HG03095 (cell line): ENCODE results near the gene CLTCL1.
"Not testable (repeated sequence)": the region's sequence is repeated elsewhere in the genome, so short reads cannot be mapped to it uniquely, and the experiment has no call there.

Experiments
- ATAC-seq: cut with Tn5 transposase; IDR thresholded peaks from one replicate; pipeline ENCODE4 v1.9.1; 2021; ENCODE audit warnings: moderate library complexity; ENCODE audit not compliant: unreplicated experiment

Gene CLTCL1

DNA sequence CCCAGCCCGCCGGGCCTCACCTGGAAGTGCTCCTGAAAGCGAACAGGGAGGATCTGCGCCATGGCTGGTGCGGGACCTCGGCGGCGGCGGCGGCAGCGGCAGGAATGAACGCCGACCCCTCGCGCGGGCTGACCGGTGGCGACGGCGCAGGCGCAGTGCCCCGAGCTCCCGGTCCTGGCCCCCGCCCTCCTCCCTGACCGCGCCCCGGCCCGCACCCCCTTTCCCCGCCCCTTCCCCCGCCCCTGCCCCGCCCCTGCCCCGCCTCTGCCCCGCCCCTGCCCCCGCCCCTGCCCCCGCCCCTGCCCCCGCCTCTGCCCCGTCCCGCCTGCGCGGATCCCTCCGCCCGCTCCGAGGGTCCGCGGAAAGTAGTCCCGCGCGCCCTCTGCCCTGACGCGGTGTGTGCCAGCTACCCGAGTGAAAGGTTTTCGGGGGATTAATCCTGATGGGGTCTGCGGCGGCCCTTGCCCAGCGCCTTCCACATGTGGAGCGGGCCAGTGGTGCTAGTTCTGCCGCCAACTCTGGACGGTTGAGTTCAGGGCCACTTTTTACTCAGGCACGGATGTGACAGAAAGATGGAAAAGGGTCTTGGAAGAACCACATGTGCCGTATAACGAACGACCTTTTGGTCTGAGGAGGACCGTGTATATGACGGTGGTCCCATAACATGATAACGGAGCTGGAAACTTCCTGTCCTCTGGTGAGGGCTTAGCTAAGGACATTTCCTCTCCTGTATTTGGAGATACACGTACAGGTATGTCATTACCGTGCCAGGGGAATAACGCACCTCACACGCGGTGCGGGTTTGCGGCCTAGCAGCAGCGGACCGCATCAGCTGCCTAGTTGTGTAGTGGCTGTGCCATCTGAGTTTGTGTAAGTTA, at the start of gene CLTCL1:
Gene CLTCL1, minus strand, starts transcription at position 140 of the 878 bp plus-strand sequence. Its CDS starts 78 bp downstream, at position 62.
- ATAC-seq = no peak

DNA sequence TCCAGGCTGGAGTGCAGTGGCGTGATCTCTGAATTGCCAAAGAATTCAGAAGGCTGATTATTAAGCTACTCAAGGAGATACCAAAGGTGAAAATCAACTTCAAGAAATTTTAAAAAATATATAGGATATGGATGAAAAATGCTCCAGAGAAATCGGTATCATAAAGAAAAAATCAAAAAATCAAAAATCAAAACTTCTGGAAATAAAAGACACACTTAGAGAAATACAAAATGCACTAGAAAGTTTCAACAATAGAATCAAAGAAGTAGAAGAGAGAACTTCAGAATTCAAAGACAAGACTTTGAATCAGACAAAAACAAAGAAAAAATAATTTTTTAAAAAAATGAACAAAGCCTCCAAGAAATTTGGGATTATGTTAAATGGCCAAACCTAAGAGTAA, 45.6 kb upstream of the CLTCL1 start:
- ATAC-seq = no peak

DNA sequence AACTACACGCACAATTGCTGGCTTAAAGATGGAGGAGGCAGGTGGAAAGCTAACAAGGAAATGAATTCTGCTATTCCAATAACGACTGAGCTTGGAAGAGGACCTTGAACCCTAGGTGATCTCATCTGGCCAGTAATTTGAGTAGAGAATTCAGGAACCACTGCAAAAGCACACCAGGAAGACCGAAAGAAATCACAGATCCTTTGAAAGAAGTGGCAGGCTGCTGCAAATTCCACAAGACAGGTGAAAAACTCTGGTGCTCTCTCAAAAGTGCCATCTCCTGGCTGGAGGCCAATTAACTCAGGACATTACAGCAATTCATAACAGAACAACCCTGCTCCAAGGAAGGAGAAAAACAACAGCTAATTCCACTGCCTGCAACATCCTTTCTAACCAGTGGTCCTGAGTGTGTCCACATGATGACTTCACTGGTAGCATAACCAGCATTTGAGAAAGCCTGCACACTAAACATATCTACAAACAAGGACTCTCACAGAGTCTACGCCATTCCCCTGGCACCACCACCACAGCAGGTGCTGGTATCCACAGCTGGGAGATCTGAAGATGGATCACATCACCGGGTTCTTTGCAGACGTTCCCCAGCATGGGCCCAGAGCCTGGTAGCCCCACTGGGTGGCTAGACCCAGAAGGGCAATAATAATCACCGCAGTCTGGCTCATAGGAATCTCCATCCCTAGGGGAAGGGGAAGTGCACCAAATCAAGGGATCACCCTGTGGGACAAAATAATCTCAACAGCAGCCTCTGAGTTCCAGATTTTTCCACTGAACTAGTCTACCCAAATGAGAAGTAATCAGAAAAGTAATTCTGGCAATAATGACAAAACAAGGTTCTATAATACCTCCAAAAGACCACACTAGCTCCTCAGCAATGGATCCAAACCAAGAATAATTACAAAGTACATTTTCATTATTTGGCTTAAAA, 44.9 kb upstream of the CLTCL1 start:
- no peak for ATAC-seq

DNA sequence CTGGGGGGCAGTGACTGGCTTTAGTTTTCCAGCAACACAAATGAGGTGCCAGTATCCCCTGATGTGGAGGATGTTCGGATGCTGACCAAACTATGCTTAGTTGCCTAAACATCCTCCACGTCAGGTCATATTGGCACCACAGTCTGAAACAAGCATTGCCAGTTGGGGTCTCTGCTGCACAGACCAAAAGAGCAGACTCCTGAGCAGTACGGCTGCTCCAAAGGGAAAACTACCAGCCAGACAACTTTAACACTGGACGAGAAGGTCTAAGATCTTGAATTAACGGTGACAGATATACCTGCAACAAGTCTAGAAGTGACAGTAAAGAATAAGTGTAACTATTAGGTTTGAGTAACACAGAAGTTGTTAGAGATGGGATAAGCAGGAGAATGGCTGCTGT, 40.5 kb upstream of the CLTCL1 start:
- no peak for ATAC-seq

DNA sequence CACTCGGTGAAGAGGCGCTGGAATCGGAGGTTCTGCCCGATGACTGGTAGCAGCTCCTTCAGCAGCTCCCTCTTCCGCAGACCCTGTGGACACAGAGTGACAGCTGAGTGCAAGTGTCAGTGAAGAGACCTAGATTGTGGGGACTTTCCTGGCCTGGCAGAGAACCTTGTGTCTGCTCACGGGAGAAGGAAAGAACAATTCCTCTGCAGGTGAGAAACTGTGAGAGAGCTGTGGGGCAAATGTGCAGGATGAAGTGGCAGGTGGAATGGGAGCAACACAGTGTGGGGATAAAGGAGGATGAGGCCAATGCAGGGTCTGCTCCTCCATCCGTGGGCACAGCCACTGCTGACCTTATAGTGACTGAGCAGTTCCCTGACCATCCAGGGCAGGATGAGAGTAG, 40.0 kb upstream of the CLTCL1 start:
- no peak for ATAC-seq

DNA sequence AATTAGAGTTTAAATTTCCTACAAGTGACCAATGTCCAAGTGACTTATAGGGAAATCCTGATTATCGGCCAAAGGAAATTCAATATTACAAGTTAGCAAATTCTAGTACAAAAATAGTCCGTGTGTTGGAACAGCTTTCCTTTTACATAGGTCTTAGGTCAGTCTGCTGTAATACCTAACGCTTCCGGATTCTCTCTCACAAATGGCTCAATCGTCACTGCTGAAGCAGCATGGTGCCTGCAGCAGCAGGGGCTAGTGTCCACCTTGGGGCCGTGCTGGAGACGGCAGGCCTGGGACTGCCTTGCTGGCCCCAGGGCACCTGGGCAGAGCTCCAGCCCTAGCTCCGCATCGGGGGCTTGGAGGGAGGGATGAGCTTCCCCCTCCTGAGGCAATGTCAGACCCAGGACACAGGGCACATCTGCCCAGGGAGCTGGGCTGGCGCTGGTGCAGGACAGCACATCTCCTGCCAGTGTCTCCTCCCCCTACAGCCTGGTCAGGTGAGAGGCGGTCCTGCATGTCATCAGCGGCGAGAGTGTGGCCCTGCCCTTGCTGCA, 39.4 kb upstream of the CLTCL1 start:
- ATAC-seq = no peak

DNA sequence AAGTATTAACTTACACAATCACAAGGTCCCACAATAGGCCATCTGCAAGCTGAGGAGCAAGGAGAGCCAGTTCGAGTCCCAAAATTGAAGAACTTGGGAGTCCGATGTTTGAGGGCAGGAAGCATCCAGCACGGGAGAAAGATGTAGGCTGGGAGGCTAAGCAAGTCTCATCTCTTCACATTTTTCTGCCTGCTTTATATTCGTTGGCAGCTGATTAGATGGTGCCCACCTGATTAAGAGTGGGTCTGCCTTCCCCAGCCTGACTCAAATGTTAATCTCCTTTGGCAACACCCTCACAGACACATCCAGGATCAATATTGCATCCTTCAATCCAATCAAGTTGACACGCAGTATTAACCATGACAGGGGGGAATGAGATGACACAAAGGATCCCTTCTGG, 38.7 kb upstream of the CLTCL1 start:
- ATAC-seq = not testable (repeated sequence)

DNA sequence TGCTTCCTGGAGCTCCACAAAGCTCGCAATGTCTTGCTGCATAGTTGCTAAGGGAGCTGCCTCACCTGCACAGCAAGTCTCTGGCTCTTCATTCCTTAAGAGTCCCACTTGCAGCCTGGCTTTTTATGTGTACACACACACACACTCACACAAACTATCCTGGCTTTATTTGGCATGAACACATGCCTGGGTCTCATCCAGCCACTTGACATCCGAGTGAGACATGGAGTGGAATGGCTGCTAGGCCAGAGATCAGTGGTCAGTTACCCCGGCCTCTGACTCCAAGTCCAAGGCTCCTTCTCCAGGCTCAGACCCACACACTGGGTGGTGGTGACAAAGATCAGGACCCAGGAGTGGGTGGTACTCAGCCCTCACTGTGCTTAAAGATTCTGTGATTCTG, 37.9 kb upstream of the CLTCL1 start:
- no peak for ATAC-seq

DNA sequence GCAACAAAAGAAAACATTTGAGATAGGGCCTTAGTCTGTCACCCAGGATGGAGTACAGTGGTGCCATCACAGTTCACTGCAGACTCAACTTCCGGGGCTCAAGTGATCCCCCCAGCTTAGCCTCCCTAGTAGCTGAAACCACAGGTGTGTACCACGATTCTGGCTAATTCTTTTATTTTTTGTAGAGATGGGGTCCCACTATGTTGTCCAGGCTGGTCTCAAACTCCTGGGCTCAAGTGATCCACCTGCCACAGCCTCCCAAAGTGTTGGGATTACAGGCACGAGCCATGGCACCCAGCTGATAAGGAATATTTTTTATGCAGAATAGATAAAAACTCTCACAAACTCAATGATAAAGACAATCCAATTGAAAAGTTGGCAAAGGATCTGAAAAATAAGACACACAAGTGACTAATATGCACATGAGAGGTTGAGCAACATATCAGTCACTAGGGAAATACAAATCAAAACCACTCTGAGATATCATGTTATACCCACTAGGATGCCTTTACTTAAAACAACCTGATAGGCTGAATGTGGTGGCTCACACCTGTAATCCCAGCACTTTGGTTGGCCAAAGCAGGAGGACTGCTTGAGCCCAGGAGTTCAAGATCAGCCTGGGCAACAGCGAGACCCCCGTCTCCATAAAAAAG, 33.9 kb upstream of the CLTCL1 start:
- ATAC-seq = no peak

DNA sequence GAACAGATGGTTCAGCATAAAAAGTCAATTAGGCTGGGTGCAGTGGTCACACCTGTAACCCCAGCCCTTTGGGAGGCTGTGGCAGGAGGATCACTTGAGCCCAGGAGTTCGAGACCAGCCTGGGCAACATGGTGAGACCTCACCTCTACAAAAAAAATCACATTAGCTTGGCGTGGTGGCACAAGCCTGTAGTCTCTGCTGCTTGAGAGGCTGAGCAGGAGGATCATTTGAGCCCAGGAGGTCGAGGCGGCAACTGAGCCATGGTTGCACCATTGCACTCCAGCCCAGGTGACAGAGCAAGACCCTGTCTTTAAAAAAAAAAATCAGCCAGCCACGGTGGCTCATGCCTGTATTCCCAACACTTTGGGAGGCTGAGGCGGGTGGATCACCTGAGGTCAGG, 31.9 kb upstream of the CLTCL1 start:
- ATAC-seq = not testable (repeated sequence)

DNA sequence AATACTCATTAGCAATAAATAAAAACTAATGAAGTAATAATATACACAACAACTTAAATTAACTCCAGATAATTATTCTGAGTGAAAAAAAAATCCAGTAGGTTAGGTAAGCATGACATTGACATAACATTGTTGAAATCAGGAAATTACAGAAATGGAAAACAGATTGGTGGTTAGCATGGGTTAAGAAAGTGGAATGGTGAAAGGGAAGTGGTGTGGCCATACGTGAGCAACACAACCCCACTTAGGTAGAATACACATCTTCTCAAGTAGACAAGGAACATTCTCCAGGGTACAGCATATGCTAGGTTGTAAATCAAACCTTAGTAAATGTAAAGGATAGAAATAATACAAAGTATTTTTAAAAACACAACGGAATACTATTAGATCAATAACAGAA, 30.2 kb upstream of the CLTCL1 start:
- no peak for ATAC-seq

DNA sequence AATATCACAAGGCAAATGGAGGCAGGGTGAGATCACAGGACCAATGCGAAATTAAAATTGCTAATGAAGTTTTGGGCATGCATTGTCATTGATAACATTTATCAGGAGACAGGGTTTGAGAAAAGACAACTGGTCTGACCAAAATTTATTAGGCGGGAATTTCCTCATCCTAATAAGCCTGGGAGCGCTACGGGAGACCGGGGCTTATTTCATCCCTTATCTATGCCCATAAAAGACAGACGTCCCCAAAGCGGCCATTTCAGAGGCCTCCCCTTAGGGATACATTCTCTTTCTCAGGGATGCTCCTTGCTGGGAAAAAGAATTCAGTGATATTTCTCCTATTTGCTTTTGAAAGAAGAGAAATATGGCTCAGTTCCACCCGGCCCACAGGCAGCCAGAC, 28.6 kb upstream of the CLTCL1 start:
- not testable (repeated sequence) for ATAC-seq

DNA sequence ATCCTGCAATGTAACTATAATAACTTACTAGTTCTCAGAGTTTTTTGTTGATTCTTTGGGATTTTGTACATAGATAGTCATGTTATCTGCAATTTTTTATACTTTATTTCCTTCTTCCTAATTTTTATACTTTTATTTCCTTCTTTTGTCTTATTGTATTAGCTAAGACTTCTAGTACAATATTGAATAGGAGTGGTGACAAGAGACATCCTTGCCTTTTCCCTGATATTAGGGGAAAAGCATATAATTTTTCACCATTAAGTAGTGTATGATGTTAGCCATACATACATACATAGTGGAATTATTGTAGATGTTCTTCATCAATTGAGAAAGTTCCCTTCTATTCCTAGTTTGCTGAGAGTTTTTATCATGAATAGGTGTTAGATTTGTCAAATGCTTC, 27.8 kb upstream of the CLTCL1 start:
- ATAC-seq = no peak

DNA sequence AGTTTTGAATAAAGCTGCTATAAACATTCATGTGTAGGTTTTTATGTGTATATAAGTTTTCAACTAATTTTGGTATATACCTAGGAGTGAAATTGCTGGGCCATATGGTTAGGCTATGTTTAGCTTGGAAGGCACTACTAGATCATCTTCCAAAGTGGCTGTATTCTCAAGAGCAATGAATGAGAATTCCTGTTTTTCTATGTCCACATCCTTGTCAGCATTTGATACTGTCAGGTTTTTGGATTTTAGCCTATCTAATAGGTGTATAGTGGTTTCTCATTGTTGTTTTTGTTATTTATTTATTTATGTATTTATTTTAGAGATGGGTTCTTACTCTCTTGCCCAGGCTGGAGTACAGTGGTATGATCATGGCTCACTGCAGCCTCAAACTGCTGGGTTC, 26.3 kb upstream of the CLTCL1 start:
- ATAC-seq = no peak

DNA sequence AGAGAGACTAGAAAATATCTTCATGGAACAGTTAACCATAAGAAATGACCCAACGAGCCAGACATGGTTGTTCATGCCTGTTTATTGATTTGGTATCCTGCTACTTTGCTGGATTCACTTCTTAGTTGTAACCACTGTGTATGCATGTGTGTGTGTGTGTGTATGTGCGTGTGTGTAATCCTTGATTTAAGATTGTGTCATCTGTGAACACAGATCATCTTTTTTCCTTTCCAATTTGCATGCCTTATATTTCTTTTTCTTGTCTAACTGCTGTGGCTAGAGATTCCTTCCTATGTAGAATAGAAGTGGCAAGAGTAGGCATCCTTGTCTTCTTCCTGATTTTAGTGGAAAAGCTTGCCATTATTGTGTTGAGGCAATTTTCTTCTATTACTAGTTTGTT, 16.4 kb upstream of the CLTCL1 start:
- ATAC-seq = no peak

DNA sequence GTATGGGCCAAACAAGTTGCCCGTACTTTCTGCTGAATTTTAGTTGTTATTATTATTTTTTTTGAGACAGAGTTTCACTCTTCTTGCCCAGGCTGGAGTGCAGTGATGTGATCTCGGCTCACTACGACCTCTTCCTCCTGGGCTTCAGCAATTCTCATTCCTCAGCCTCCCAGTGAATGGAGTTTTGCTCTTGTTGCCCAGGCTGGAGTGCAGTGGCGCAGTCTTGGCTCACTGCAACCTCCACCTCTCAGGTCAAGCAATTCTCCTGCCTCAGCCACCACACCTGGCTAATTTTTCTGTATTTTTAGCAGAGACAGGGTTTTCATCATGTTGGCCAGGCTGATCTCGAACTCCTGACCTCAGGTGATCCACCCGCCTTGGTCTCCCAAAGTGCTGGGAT, 15.0 kb upstream of the CLTCL1 start:
- not testable (repeated sequence) for ATAC-seq

DNA sequence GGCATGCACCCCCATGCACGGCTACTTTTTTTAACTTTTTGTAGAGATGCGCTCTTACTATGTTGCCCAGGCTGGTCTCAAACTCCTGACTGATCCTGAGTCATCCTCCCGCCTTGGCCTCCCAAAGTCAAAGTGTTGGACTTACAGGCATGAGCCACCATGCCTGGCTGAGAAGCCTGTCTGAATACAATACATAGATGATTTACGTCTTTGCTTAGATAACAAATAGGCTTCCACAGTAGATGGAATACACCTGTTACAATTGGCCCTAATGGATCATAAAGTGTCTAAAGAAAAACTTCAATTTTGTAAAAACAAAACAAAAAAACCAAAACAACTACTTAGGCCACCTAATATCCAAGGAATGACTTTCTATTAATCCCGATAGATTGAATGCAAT, 13.0 kb upstream of the CLTCL1 start:
- ATAC-seq = no peak

DNA sequence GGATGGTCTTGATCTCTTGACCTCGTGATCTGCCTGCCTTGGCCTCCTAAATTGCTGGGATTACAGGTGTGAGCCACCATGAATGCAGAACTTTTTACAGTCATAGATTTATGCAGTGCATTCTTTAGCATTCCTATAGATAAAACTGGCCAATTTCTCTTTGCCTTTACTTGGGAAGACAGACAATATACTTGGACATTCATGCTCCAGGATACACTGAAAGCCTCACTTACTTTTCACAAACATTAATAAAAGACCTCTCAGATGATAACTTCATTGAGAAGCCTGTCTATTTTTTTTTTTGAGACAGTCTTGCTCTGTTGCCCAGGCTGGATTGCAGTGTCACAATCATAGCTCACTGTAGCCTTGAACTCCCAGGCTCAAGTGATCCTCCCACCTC, 12.3 kb upstream of the CLTCL1 start:
- ATAC-seq = no peak

DNA sequence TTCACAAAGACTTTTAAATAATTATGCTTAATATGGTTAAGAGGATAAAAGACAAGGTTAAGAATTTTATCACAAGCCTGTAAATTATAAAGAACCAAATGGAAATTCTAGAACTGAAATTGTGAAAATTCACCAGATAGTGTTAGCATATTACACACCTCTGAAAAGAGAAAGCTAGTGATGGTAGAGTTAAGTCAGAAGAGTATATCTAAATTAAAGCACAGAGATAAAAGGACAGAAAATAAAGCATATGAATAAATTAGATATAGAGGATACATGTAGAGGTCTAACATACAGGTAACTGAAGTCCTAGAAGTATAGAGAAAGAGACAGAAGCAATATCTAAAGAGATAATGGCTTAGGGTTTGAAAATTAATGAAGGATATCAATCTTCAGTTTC, 4.2 kb upstream of the CLTCL1 start:
- no peak for ATAC-seq

DNA sequence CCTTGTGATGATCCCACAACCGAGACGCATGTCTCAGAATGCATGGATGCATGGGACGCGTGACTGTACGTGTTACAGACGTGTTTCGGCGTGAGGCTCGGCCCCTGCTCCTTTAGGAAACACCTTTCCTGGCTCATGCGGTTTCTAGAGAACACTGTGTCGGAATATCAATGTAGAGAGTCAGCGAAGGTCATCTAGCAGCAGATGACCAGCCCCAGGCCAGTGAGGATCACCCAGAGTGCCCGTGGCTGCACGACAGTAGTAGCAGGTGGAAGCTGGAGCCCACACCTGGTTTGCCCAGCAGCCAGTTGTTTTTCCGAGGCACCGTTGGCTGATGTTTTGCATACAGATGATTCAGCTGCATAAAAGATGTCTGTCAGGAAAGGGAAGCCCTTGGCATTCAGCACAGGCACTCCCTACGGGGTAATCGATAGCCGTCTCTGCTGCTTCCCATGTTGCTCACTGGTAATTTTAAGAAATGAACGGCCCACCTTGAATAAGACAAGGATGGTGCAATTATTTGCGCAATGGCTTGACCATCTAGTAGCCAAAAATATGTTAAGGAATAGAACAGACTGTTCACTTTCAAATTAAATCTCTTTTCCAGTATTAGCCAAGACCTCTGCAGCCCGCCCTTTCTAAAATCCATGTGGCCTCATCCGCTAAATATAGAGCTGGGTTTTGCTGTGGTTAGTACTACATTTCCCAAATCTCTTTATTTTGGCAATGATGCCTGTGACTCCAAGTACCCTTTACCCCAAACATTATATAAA, 1.1 kb upstream of the CLTCL1 start:
- ATAC-seq = no peak
